ENCODE data around the gene GNAL. TPM values are rescaled to one million over a fixed set of nuclear protein-coding genes. Genes with fewer than 3 reads are reported as not detected.

Gene GNAL
- total and polyA plus RNA-seq, 2 of the 4 experiments (the other 2 are of a cell fraction), result 0.15 to 0.36 TPM

GRCh38 chr18:11831921-11832320 lies 142.9 kb downstream of the GNAL start:
- no peak overlapping the region for H2BK15ac ChIP-seq (ENCODE audit: low read depth, low read length)
- in situ Hi-C loops (cut with MboI; ENCODE audit: low sequenced_read_pairs), result no loop called here

More at GRCh38 chr18:11831921-11832320, 142.9 kb downstream of the GNAL start:
- Histone ChIP-seq H3K9ac (ENCODE audit: low read depth, low read length) (no peak overlapping the region), H3K23ac (ENCODE audit: low read depth, low read length) (no peak overlapping the region), H2AK5ac (ENCODE audit: low read depth, low read length) (no peak overlapping the region), H3K4me2 (ENCODE audit: low read depth, low read length) (no peak overlapping the region), H3K4me1 (ENCODE audit: control insufficient read depth, insufficient read depth, low read length) (no peaks in the 10 kb centered on the region), H4K5ac (ENCODE audit: low read depth, low read length) (no peak overlapping the region), H3K4me3 (ENCODE audit: insufficient read depth, low read depth, low read length) (no peak overlapping the region), H3K56ac (ENCODE audit: extremely low read depth, insufficient read depth, low read length) (no peak overlapping the region), H2BK20ac (ENCODE audit: low read depth, low read length) (no peak overlapping the region), H3K27me3 (ENCODE audit: control insufficient read depth, insufficient read depth, low read length) (no peaks in the 10 kb centered on the region), H4K20me1 (ENCODE audit: insufficient read depth, low read length) (no peaks in the 10 kb centered on the region), H3K27ac (ENCODE audit: insufficient read depth, low read length) (no peak overlapping the region), H3K9me3 (ENCODE audit: control insufficient read depth, insufficient read depth, low read length) (no peaks in the 10 kb centered on the region), H3K4ac (ENCODE audit: low read depth, low read length) (no peak overlapping the region), H3K36me3 (ENCODE audit: control insufficient read depth, insufficient read depth, low read length) (no peaks in the 10 kb centered on the region), H3K14ac (replicated peaks; ENCODE audit: low read depth, low read length) (no peak overlapping the region), H4K91ac (ENCODE audit: insufficient read depth, low read depth, low read length) (no peak overlapping the region), H4K8ac (ENCODE audit: low read depth in 2 of 2, low read length in 2 of 2) (no peak overlapping the region), H2AK9ac (replicated peaks; ENCODE audit: low read depth, low read length, poor library complexity) (no peak overlapping the region), H2BK120ac (ENCODE audit: low read depth, low read length) (no peak overlapping the region), H2AFZ (replicated peaks; ENCODE audit: low read length, poor library complexity) (no peak overlapping the region), H3K9me1 (ENCODE audit: insufficient read depth, low read length) (no peaks in the 10 kb centered on the region), H3K79me1 (ENCODE audit: low read depth in 1 of 2, low read length in 2 of 2) (no peaks in the 10 kb centered on the region), H3K18ac (ENCODE audit: low read depth, low read length) (no peak overlapping the region), H2BK5ac (ENCODE audit: low read depth, low read length, poor library complexity, severe bottlenecking) (no peak overlapping the region)
- intact Hi-C loops (cut with micrococcal nuclease) (loop anchor here (5.0 kb wide), 1 partner anchor 50 kb away; no protein-coding TSS in a partner anchor), dilution Hi-C loops (cut with HindIII; ENCODE audit: low sequenced_read_pairs, unreplicated experiment) (no loop called here)
- no TSS peak for BruUV-seq (replicated peaks)
- TF ChIP-seq BHLHE40 (IDR thresholded peaks at IDR 0.05; ENCODE audit: low read depth, low read length) (no peak), NFE2L2 (IDR thresholded peaks at IDR 0.05; ENCODE audit: low read depth, low read length) (no peak), FOS (IDR thresholded peaks at IDR 0.05; ENCODE audit: low read depth, low read length) (no peak), POLR2A (IDR thresholded peaks at IDR 0.05; ENCODE audit: low read depth, low read length) (no peak), CHD1 (IDR thresholded peaks at IDR 0.05; ENCODE audit: low read depth, low read length) (no peak), CEBPB (IDR thresholded peaks at IDR 0.05; ENCODE audit: low read depth, low read length) (no peak)
- no CpG with 5 or more reads among the region's 3 CpGs for WGBS, 2 experiments (ENCODE audit: extremely low coverage in 2 of 2, insufficient read length in 1 of 2)
- DNase-seq (no peak), ATAC-seq (ENCODE audit: low read depth) (no peak)
- ChIA-PET CTCF (no interaction called here), POLR2A (ENCODE audit: unreplicated experiment) (no interaction called here)
